ENCODE data around the gene SLC2A2.

GRCh38 chr3:171005648-171006047 lies 20.9 kb downstream of the SLC2A2 start:
- TF ChIP-seq POLR2A (IDR thresholded peaks at IDR 0.05; ENCODE audit: low read length) = no peak
- TF ChIP-seq GATA1 (IDR thresholded peaks at IDR 0.05; ENCODE audit: low read depth, low read length) = no peak

Measured in erythroblast (primary cell).